Transverse colon (tissue), 4 donors: Measurements from ENCODE around the gene KRT5. TPM values are rescaled to one million over a fixed set of nuclear protein-coding genes. Genes with fewer than 3 reads are reported as not detected.

ENCODE experiments used
- DNase-seq: peaks from one replicate; pipeline ENCODE4 v3.0.0-alpha.2; 2019
- H3K27ac ChIP-seq, 4 donors: fragments of 200-600 bp; sonication (generic); 2 replicates each; pipeline ENCODE4 v1.5.1; 2016 to 2018; ENCODE audit warnings: inconsistent platforms in 4 of 4
- H3K27me3 ChIP-seq: fragments of 200-600 bp; sonication (generic); 2 replicates; pipeline ENCODE4 v1.5.1; 2017; ENCODE audit warnings: inconsistent platforms
- H3K36me3 ChIP-seq, 4 donors: fragments of 200-600 bp; sonication (generic); 2 replicates each; pipeline ENCODE4 v1.5.1; 2017 to 2019; ENCODE audit warnings: inconsistent platforms in 4 of 4
- H3K4me1 ChIP-seq, 4 donors: fragments of 200-600 bp; sonication (generic); 2 replicates each; pipeline ENCODE4 v1.5.1; 2017 to 2020; ENCODE audit warnings: inconsistent platforms in 4 of 4
- H3K4me3 ChIP-seq, 4 donors: fragments of 200-600 bp; sonication (generic); 1 replicate in 1 of 4; 2 replicates in 3 of 4; pipeline versions ENCODE4 v1.5.1 to v1.6.1; 2017 to 2019; ENCODE audit warnings: inconsistent platforms in 4 of 4
- H3K9me3 ChIP-seq, 2 donors: fragments of 200-600 bp; sonication (generic); 2 replicates each; pipeline ENCODE4 v1.5.1; 2017 to 2019; ENCODE audit warnings: inconsistent platforms in 2 of 2
- CTCF ChIP-seq, 5 experiments: fragments of 200-600 bp in 3 of 5; fragments of 450-650 bp in 2 of 5; sonication (generic) in 3 of 5; IDR thresholded peaks; 1 replicate in 2 of 5; 2 replicates in 3 of 5; pipeline ENCODE4 v1.5.1; 2016 to 2017; ENCODE audit warnings: antibody characterized with exemption in 5 of 5, inconsistent platforms in 3 of 5, mild to moderate bottlenecking in 2 of 5, moderate library complexity in 1 of 5
- EP300 ChIP-seq: sonication (generic); formaldehyde crosslinking; IDR thresholded peaks from one replicate; pipeline ENCODE4 v1.6.1; 2017; ENCODE audit warnings: antibody characterized with exemption, low read depth
- POLR2A ChIP-seq: fragments of 450-650 bp; IDR thresholded peaks from one replicate; pipeline ENCODE4 v1.6.1; 2016; ENCODE audit warnings: antibody characterized with exemption, mild to moderate bottlenecking, moderate library complexity
- POLR2AphosphoS5 ChIP-seq, 3 donors: sonication (generic); formaldehyde crosslinking; IDR thresholded peaks; one replicate each; pipeline ENCODE4 v1.6.1; 2016; ENCODE audit warnings: antibody characterized with exemption in 3 of 3
- WGBS, 2 donors: methylation state at CpG; one replicate each; pipeline ENCODE4 v1.1.5; 2018; ENCODE audit warnings: low coverage in 1 of 2; 5-methylcytosine and 5-hydroxymethylcytosine counted together
- in situ Hi-C, 4 donors: fragments of 200-750 bp; cut with MboI; loops; one replicate each; pipeline versions ENCODE4 v1.15.0 to v1.15.1; 2017; ENCODE audit warnings: low sequenced_read_pairs in 3 of 4, low pct_ligation_motif_present in 1 of 4, low pct_unique_long_range_greater_than_20kb in 1 of 4
- intact Hi-C: fragments of 100-400 bp; cut with DNase I; formaldehyde crosslinking; loops from one replicate; pipeline ENCODE4 v1.15.1; 2023; ENCODE audit warnings: low total_unique reads
- total RNA-seq, 4 donors: library from RNA; depleted of rRNA; stranded (reverse); fragments of >200 nt; gene quantifications; one replicate each; pipeline ENCODE4 v1.1.0, GENCODE V29; 2016

KRT5 gene
- total RNA-seq, 4 donors from 2014 or later: not detected

GRCh38 chr12:52540531-52540930 lies 20.3 kb upstream of the KRT5 start:
- intact Hi-C loops: no loop called here
- H3K27me3 ChIP-seq: no peaks in the 10 kb centered on the region
- peaks cover 0 to 3% (median 0%) of the 10 kb centered on the region in 4 donors for H3K4me1 ChIP-seq
- WGBS, 2 donors: 84 to 100% methylated on average over 1 to 7 of the region's 7 CpGs
- H3K4me3 ChIP-seq: no peak overlapping the region
- H3K9me3 ChIP-seq: no peaks in the 10 kb centered on the region
- no peak overlapping the region for H3K27ac ChIP-seq
- in situ Hi-C loops: no loop called here
- no peaks in the 10 kb centered on the region for H3K36me3 ChIP-seq
- TF ChIP-seq CTCF (IDR thresholded peaks at IDR 0.05) (no peak), EP300 (no peak), POLR2A (no peak), POLR2AphosphoS5 (IDR thresholded peaks at IDR 0.05) (no peak)
- DNase-seq: no peak

GRCh38 chr12:52539821-52540173 lies 19.6 kb upstream of the KRT5 start:
- no peak for TF ChIP-seq POLR2A
- no peak for TF ChIP-seq EP300
- TF ChIP-seq POLR2AphosphoS5 (IDR thresholded peaks at IDR 0.05): no peak
- no peak for TF ChIP-seq CTCF (IDR thresholded peaks at IDR 0.05)
- intact Hi-C loops: no loop called here
- DNase-seq: no peak
- Histone ChIP-seq H3K4me1 (peaks cover 0 to 3% (median 0%) of the 10 kb centered on the region in 4 donors), H3K4me3 (no peak overlapping the region), H3K27me3 (no peaks in the 10 kb centered on the region), H3K9me3 (no peaks in the 10 kb centered on the region), H3K36me3 (no peaks in the 10 kb centered on the region), H3K27ac (no peak overlapping the region)
- in situ Hi-C loops: no loop called here
- 78 to 94% methylated on average over 3 of the region's 3 CpGs for whole genome bisulfite sequencing, 2 donors

GRCh38 chr12:52539083-52539820 lies 19.1 kb upstream of the KRT5 start:
- TF ChIP-seq POLR2AphosphoS5 (IDR thresholded peaks at IDR 0.05) (no peak), CTCF (IDR thresholded peaks at IDR 0.05) (no peak), EP300 (no peak), POLR2A (no peak)
- in situ Hi-C loops (no loop called here), intact Hi-C loops (no loop called here)
- peaks cover 0 to 3% (median 0%) of the 10 kb centered on the region in 4 donors for H3K4me1 ChIP-seq
- no peaks in the 10 kb centered on the region for H3K36me3 ChIP-seq
- H3K27ac ChIP-seq: no peak overlapping the region
- no peak for DNase-seq
- H3K27me3 ChIP-seq: no peaks in the 10 kb centered on the region
- 51 to 65% methylated on average over 4 to 5 of the region's 5 CpGs for WGBS, 2 donors
- H3K9me3 ChIP-seq: no peaks in the 10 kb centered on the region
- H3K4me3 ChIP-seq: no peak overlapping the region

GRCh38 chr12:52537101-52537500 lies 16.9 kb upstream of the KRT5 start:
- intact Hi-C loops: no loop called here
- H3K4me1 ChIP-seq: peaks cover 0 to 3% (median 0%) of the 10 kb centered on the region in 4 donors
- no peak overlapping the region for H3K4me3 ChIP-seq
- DNase-seq: no peak
- TF ChIP-seq EP300: no peak
- no peaks in the 10 kb centered on the region for H3K27me3 ChIP-seq
- H3K27ac ChIP-seq: no peak overlapping the region
- 63 to 71% methylated on average over 3 of the region's 3 CpGs for WGBS, 2 donors
- no peaks in the 10 kb centered on the region for H3K36me3 ChIP-seq
- H3K9me3 ChIP-seq: no peaks in the 10 kb centered on the region
- in situ Hi-C loops: no loop called here

GRCh38 chr12:52535574-52535973 lies 15.4 kb upstream of the KRT5 start:
- no peak for DNase-seq
- no peak for TF ChIP-seq CTCF (IDR thresholded peaks at IDR 0.05)
- TF ChIP-seq POLR2A: no peak
- TF ChIP-seq EP300: no peak
- TF ChIP-seq POLR2AphosphoS5 (IDR thresholded peaks at IDR 0.05): no peak
- Histone ChIP-seq H3K36me3 (no peaks in the 10 kb centered on the region), H3K4me3 (no peak overlapping the region), H3K27ac (no peak overlapping the region), H3K9me3 (no peaks in the 10 kb centered on the region), H3K27me3 (no peaks in the 10 kb centered on the region), H3K4me1 (peaks cover 0 to 3% (median 0%) of the 10 kb centered on the region in 4 donors)
- WGBS, 2 donors: 14 to 18% methylated on average over 1 of the region's 1 CpG
- intact Hi-C loops: no loop called here
- in situ Hi-C loops: no loop called here
